GM18498 (cell line): Measurements from ENCODE around the gene R3HDM2.
"Not testable (repeated sequence)": the region's sequence is repeated elsewhere in the genome, so short reads cannot be mapped to it uniquely, and the experiment has no call there.

Experiments
- ATAC-seq: cut with Tn5 transposase; IDR thresholded peaks from one replicate; pipeline ENCODE4 v1.9.1; 2021; ENCODE audit warnings: mild to moderate bottlenecking, moderate library complexity; ENCODE audit not compliant: unreplicated experiment

R3HDM2 gene

DNA sequence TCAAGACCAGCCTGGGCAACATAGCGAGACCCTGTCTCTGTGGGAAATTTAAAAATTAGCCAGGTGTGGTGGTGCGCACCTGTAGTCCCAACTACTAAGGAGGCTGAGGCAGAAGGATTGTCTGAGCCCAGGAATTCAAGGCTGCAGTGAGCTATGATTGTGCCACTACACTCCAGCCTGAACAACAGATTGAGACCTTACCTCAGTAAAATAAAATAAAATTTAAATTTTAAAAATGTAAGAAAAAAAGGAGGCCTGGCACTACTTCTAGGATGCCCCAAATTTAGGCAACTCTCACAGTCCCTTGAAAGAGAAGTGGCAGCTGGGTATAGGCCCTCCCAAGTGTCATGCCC, 23.3 kb upstream of the R3HDM2 start:
- no peak for ATAC-seq

- ATAC-seq: peak; percentile 70
Measured at GRCh38 chr12:57452937-57453509, 22.2 kb upstream of the R3HDM2 start.

DNA sequence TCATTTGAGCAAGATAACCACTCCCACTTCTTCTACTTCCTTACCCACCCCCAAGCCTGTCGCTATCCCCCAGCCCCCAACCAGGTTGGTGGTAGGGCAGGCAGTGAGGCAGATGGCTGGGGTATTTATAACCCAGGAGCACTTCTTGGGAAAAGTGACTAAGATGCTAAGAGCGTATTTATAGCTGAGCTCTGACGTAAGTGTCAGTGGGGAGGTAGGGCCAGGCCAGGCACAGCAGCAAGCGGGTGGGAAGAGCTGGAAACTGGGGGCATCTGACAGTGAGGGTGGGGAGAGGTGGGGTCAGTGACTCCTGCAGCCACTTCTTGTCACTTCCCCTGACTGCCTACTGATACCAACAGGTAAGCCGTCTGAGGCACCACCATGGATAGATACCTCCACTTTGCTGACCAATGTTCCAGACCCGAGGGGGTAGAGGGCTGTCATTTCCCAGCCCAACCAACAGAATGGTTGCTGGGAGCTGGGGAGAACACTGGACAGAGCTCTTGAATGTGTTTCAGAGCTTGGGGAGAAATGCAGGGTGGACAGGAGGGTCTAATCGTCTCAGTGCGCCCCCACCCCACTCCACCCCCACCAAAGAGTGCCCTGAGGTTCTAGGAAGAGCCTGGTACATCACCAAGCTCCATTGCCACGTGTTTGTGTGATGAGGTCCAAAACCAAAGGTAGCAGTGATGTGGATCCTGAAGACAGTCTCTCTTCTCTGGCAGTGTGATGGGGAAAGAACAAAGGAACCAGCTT, 21.5 kb upstream of the R3HDM2 start:
- ATAC-seq: peak; percentile 8

DNA sequence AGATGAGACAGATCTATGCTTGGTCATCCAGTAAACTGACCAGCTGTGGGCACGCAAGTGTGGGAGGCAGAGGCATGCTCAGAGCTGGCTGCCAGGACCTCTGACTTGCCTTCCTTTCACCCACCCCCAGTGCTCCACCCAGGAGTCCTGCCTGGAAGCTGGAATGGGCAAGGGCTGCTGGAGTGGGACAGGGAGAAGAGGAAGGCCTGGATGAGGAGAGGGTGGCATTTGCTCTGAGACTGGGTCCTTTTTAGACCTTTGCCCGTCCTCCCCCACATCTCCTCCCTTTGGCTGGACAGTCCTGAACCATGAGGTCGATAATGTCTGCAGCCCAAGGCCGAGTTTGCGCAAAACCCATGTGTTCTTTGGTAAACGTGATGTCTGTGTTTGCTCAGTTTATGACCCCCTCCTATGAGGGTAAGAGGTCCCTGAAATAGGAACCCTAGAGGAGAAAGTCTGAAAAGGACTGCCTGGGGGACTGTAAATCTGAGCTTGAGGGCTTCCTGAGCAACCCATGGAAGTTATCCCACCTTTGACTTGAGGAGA, 20.5 kb upstream of the R3HDM2 start:
- no peak for ATAC-seq

GRCh38 chr12:57450057-57450456, 19.2 kb upstream of the R3HDM2 start:
- ATAC-seq: no peak

GRCh38 chr12:57449375-57449774, 18.5 kb upstream of the R3HDM2 start:
- ATAC-seq: no peak

DNA sequence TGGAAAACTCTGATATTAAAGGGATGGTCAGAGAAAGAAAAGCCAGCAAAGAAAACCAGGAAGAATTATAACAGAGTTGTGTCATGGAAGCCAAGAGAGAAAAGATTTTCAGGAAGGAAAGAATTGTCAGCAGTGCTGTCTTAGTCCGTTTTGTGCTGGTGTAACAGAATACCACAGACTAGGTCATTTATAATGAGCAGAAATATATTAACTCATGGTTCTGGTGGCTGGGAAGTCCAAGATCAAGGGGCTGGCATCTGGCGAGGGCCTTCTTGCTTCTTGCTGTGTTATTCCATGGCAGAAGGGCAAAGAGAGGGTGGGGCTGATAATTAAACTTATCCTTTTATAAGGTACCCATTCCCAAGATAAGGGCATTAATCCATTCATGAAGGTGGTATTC, 17.8 kb upstream of the R3HDM2 start:
- no peak for ATAC-seq

DNA sequence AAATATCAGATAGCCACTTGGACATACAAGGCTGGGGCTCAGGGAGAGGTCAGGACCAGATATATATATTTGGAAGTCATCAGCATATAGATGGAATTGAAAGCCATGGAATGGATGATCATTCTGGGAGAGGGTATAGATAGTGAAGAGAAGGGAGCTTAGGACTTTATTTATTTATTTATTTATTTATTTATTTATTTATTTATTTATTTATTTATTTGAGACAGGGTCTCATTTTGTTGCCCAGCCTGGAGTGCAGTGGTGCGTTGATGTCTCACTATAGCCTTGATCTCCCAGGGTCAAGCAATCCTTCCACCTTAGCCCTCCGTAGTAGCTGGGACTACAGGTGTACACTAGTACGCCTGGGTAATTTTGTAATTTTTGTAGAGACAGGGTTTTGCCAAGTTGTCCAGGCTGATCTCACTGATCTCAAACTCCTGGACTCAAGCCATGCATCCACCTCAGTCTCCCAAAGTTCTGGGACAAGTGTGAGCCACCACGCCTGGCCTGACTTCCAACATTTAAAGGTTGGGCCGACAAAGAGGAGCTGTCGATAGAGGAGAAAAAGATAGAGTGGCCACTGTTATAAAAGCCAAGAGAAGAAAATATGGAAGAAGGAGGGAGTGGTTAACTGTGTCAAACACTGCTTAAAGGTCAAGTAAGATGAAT, 15.6 kb upstream of the R3HDM2 start:
- ATAC-seq: no peak

DNA sequence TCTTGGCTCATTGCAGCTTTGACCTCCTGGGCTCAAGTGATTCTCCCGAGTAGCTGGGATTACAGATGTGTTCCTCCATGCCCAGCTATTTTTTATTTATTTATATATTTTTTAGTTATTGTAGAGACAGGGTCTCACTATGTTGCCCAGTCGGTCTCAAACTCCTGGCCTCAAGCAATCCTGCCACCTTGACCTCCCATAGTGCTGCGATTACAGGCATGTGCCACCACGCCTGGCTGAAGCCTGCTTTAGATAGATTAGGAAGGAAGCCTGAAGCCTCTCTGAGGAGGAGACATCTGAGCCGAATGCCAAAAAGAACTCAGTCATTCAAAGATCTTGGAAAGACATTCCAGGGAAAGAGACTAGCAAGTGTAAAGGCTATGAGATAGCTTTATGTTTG, 13.9 kb upstream of the R3HDM2 start:
- no peak for ATAC-seq

DNA sequence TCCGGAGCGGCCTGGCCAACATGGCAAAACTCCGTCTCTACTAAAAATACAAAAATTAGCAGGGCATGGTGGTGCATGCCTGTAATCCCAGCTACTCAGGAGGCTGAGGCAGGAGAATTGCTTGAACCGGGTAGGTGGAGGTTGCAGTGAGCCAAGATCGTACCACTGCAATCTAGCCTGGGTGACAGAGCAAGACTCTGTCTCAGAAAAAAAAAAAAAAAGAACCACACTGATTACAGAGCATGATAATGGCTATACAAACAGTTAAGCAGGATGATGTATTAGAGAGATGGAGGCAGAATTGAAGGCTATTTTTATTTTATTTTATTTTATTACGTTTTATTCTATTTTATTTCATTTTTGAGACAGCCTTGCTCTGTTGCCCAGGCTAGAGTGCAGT, 13.5 kb upstream of the R3HDM2 start:
- not testable (repeated sequence) for ATAC-seq

GRCh38 chr12:57441846-57442427, 11.1 kb upstream of the R3HDM2 start:
- ATAC-seq: no peak

DNA sequence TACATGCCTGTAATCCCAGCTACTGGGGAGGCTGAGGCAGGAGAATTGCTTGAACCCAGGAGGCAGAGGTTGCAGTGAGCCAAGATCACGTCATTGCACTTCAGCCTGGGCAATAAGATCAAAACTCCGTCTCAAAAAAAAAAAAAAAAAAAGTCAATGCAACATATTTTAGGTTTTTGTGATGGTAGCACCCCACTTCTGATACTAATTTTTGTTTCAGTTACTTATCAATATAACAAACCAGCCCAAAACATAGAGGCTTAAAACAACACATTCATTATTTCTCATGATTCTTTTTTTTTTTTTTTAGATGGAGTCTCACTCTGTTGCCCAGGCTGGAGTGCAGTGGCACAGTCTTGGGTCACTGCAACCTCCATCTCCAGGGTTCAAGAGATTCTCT, 10.6 kb upstream of the R3HDM2 start:
- not testable (repeated sequence) for ATAC-seq

GRCh38 chr12:57439762-57440266, 9.0 kb upstream of the R3HDM2 start:
- no peak for ATAC-seq

DNA sequence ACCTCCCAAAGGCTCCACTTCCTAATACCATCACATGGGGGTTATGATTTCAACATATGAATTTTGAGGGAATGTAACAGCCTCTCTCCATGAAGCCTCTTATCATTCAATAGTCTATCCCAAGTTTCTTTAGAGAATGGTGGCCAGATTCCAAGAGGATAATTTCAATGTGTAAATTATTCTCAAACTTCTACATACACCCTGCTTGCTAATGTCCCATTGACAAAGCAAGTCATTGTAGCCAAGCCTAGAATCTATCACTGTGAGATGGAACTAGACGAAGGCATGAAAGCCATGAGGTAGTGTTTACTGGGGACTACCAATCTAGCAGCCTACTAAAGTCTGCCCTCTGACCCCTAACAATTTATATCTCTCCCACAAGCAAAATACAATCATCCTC, 7.6 kb upstream of the R3HDM2 start:
- no peak for ATAC-seq

- no peak for ATAC-seq
Measured at GRCh38 chr12:57435293-57435692, 4.5 kb upstream of the R3HDM2 start.

DNA sequence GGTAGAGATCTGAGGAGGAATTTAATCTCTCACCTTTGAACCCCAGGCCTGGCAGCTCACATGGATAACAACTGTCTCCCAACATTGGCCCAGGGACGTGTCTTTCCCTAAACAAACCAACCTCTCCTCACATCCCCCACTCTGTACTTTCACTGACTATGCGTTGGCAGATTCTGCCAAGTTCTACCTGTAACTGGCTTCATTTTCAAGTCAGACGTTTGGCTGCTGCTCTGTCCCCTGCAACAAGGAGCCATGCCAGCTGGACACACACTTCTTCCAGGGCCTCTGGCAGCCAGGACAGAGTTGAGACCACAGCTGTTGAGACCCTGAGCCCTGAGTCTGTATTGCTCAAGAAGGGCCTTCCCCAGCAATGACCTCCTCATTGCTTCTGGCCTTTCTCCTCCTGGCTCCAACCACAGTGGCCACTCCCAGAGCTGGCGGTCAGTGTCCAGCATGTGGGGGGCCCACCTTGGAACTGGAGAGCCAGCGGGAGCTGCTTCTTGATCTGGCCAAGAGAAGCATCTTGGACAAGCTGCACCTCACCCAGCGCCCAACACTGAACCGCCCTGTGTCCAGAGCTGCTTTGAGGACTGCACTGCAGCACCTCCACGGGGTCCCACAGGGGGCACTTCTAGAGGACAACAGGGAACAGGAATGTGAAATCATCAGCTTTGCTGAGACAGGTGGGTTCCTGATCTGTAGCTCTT, 3.8 kb upstream of the R3HDM2 start, which contains the start of gene INHBC:
Gene INHBC, plus strand, starts transcription at position 268 of the 707 bp plus-strand sequence. Its CDS starts 103 bp downstream, at position 371.
- no peak for ATAC-seq

DNA sequence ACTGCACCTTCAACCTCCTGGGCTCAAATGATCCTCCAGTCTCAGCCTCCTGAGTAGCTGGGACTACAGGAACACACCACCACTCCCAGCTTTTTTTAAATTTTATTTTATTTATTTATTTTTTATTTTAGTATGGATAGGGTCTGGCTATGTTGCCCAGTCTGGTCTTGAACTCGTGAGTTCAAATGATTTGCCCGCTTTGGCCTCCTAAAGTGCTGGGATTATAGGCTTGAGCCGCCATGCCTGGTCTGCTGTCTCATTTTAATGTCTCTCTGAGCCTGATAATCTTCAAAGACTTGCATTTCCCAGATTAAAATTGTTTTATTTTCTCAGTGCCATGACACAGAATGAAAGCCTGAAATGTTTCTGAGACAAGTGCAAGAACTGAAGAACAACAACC, 2.5 kb upstream of the R3HDM2 start:
- ATAC-seq: no peak

DNA sequence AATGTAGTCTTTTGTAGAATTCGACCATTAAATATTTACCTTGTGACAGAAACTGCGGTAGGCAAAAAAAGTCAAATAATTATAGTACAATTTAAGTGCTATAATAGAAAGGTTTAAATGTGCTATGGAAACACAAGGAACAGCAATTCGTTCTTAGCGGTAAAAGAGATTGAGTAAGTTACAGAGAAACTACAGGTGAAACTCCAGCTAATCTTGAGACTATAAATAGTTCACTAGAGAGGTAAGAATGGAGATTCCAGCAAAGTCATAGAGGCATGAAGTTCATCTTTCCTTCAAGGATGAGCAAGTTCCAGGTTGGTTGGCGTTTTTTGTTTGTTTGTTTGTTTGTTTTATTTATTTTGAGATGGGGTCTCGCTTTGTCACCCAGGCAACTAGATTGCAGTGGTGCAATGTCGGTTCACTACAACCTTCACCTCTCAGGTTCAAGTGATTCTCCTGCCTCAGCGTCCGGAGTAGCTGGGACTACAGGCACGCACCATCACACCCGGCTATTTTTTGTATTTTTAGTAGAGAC, 878 bp upstream of the R3HDM2 start:
- ATAC-seq: no peak

- peak; percentile 66 for ATAC-seq
Measured at GRCh38 chr12:57430112-57430930, 522 bp downstream of the R3HDM2 start.
